GM18526 (cell line): Measurements from ENCODE around the gene SSC5D.

Experiments
- POLR2A ChIP-seq: IDR thresholded peaks from 3 replicates; pipeline ENCODE4 v1.6.1; 2011; ENCODE audit not compliant: insufficient read length; ENCODE audit errors: extremely low read depth

SSC5D gene

GRCh38 chr19:55462722-55463121 is 25.5 kb upstream of the SSC5D start:
- no peak for TF ChIP-seq POLR2A

- TF ChIP-seq POLR2A = no peak
These were observed 24.6 kb upstream of the SSC5D start for GRCh38 chr19:55463583-55464031.

GRCh38 chr19:55464039-55464661 is 24.1 kb upstream of the SSC5D start:
- no peak for TF ChIP-seq POLR2A

GRCh38 chr19:55464662-55465054 is 23.6 kb upstream of the SSC5D start, which contains the start of gene C19orf85:
Gene C19orf85 (minus strand): TSS chr19:55464751. CDS start chr19:55464554, 197 bp downstream.
- no peak for TF ChIP-seq POLR2A

GRCh38 chr19:55465460-55466240 is 22.6 kb upstream of the SSC5D start:
- TF ChIP-seq POLR2A = no peak

GRCh38 chr19:55466241-55466614 is 22.0 kb upstream of the SSC5D start:
- TF ChIP-seq POLR2A = no peak

- no peak for TF ChIP-seq POLR2A
These were observed 20.8 kb upstream of the SSC5D start for GRCh38 chr19:55467236-55468053.

- TF ChIP-seq POLR2A = no peak
These were observed 20.2 kb upstream of the SSC5D start for GRCh38 chr19:55468054-55468393.

GRCh38 chr19:55471266-55471665 is 17.0 kb upstream of the SSC5D start:
- no peak for TF ChIP-seq POLR2A

GRCh38 chr19:55472463-55472862 is 15.8 kb upstream of the SSC5D start:
- no peak for TF ChIP-seq POLR2A

GRCh38 chr19:55473225-55474012 is 14.8 kb upstream of the SSC5D start:
- TF ChIP-seq POLR2A = no peak

GRCh38 chr19:55474269-55475265 is 13.7 kb upstream of the SSC5D start:
- no peak for TF ChIP-seq POLR2A

GRCh38 chr19:55476100-55476775 is 12.0 kb upstream of the SSC5D start, which contains the start of gene ZNF628:
Gene ZNF628 (plus strand): TSS chr19:55476617. CDS start chr19:55479911, 3,294 bp downstream.
- peak; percentile 45 for TF ChIP-seq POLR2A
